ENCODE data around the gene CEP55.
A peak's percentile ranks its signal among the peaks of the same experiment; 100 is the strongest.
"Not testable (repeated sequence)": the region's sequence is repeated elsewhere in the genome, so short reads cannot be mapped to it uniquely, and the experiment has no call there.

The CEP55 gene

DNA sequence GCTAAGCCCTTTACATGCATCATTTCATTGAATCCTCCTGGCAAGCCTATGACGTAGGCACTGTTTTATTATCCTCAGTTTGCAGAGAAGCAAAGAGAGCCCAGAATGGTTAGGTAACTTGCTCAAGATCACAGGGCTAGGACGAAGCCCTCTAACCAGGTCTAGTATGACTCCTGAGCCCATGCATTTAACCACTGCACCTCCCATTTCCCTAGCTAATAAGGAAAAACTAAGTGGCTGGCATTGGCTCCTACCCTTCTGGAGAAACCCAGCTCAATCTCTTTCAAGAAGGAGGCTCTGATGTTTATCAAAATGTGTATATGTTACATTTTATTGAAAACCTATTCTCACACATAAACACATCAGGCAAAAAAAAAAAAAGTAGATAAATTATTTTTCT lies 34.0 kb upstream of the CEP55 start:
- DNase-seq (ENCODE audit: low spot score in 2 of 2) (no peak), ATAC-seq (replicated peaks; ENCODE audit: extremely low read depth, poor library complexity, severe bottlenecking) (no peak)
- H3K4me3 Mint-ChIP-seq = no peak overlapping the region
- peaks cover 20% of the 10 kb centered on the region for H3K27me3 Mint-ChIP-seq
- H3K36me3 Mint-ChIP-seq (ENCODE audit: insufficient read depth) = no peaks in the 10 kb centered on the region
- no peaks in the 10 kb centered on the region for H3K9me3 Mint-ChIP-seq
- peaks cover 6% of the 10 kb centered on the region for H3K4me1 Mint-ChIP-seq
- H3K27ac Mint-ChIP-seq (ENCODE audit: low read depth) = no peak overlapping the region

DNA sequence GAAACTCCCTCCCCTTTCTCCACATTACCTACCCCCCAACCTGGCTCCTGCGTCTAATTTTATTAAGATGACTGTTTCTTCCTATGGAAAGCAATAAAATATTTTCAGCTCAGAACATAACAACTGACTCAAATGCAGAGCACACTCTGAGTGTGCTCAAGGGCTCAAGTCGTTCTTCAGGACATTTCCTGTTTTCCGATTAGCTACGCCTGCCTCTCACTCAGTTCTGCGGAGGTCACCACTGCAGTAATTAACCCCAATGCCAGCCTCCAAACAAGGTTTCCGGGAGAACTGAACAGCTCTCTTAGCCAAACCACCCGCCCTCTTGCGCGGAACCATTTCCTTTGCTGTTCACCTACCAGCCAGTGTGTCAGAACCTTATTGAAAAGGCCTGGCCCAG lies 33.5 kb upstream of the CEP55 start:
- Mint-ChIP-seq H3K4me1 (peaks cover 6% of the 10 kb centered on the region), H3K27ac (ENCODE audit: low read depth) (no peak overlapping the region), H3K9me3 (no peaks in the 10 kb centered on the region), H3K4me3 (peak overlapping the region; percentile 16), H3K36me3 (ENCODE audit: insufficient read depth) (no peaks in the 10 kb centered on the region), H3K27me3 (peaks cover 20% of the 10 kb centered on the region)
- DNase-seq (ENCODE audit: low spot score in 2 of 2) = no peak
- ATAC-seq (replicated peaks; ENCODE audit: extremely low read depth, poor library complexity, severe bottlenecking) = no peak

DNA sequence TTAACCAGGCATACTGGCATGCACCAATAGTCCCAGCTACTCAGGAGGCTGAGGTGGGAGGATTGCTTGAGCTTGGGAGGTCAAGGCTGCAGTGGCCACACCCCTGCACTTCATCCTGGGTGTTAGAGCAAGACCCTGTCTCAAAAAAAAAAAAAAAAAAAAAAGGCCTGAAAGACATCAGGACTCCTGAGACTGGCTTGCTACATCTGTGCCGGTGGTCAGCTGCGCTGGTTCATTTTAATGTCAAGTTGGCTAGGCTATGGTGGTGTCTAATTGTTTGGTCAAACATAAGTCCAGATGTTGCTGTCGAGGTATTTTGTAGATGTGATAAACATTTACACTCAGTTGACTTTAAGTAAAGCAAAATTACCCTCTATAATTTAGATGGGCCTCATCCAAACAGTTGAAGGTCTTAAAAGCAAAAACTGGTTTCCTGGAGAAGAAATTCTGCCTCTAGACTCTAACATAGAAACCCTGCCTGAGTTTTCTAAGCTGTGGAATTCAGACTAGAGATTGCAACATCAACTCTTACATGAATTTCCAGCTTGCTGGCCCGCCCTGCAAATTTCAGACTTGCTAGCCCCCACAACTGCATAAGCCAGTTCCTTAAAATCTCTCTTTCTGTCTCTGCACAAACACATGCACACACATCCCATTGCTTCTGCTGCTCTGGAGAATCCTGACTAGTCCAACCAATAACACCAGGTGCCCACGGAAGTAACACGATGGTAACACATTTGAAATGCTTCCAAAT lies 32.5 kb upstream of the CEP55 start:
- no peak for ATAC-seq (replicated peaks; ENCODE audit: extremely low read depth, poor library complexity, severe bottlenecking)
- Mint-ChIP-seq H3K9me3 (no peaks in the 10 kb centered on the region), H3K27ac (ENCODE audit: low read depth) (no peak overlapping the region), H3K4me3 (no peak overlapping the region), H3K36me3 (ENCODE audit: insufficient read depth) (no peaks in the 10 kb centered on the region), H3K27me3 (peaks cover 14% of the 10 kb centered on the region), H3K4me1 (peaks cover 6% of the 10 kb centered on the region)
- DNase-seq (ENCODE audit: low spot score in 2 of 2) = no peak

DNA sequence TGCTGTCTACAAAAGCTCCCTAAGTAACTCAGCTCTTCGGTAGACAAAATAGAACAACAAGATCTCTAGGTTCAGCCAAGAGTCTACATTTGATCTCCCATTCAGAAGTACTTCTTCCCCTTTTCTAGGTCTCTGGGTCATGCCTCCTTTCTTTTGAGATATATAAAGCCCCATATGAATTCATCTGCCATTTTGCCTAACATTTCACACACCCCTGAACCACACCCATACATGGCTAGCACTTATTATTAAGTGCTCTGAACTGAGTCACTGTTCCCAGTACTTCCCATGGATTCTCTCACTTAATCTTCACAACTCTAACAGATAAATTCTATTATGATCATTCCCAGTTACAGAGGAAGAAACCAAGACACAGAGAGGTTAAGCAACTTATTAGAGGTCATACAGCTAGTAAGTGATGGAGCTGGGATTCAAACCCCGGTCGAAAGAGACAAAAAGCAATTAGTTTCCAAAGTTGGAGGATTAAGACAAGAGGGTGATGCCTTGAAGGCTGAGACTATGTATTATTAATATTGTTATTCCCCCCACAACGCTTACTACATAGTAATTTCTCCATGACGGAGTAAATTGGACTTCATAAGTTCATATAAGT lies 31.5 kb upstream of the CEP55 start:
- Mint-ChIP-seq H3K4me3 (no peak overlapping the region), H3K9me3 (no peaks in the 10 kb centered on the region), H3K4me1 (peaks cover 6% of the 10 kb centered on the region), H3K27ac (ENCODE audit: low read depth) (no peak overlapping the region), H3K36me3 (ENCODE audit: insufficient read depth) (no peaks in the 10 kb centered on the region), H3K27me3 (peaks cover 5% of the 10 kb centered on the region)
- ATAC-seq (replicated peaks; ENCODE audit: extremely low read depth, poor library complexity, severe bottlenecking) (no peak), DNase-seq (ENCODE audit: low spot score in 2 of 2) (no peak)

DNA sequence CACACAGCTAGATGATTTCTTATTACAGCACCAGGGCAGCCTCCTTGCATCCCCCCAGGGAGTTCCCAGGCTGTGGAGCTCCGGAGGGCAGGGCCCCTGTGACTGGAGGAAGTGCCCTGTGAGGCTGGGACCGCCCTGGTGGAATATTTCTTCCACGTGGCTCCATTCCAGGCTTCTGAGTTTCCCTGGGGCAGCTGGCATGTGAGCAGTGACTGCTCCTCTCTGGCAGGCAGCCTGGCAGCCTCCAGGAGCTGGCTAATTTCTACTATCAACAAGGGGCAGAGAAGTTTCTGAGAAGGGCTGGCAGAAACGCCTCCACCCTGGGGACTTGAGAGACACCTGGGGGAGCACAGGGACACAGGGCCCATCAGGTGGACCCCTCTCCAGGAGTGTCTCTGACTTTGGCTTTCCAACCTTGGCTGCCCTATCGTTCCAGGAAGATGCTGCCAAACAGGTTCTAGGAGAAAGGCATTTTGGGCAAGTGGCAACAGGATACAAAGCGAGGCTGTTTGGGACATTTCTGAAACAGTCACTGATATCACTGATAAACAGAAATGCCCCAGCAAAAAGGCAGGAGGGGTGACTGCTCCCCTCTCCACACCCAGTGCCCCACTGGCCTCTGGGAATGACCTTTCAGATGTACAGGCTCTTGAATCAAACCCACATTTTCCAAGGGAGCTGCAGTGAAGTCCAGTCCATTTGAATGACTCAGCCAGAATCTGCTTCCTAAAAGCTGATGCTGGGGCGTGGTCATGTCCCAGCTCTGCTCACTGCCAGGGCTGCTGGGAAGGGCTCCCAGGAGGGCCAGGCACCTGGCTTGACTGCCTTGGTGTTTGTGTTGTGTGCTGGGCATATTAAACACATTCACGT lies 30.4 kb upstream of the CEP55 start:
- no peak overlapping the region for H3K4me3 Mint-ChIP-seq
- H3K36me3 Mint-ChIP-seq (ENCODE audit: insufficient read depth) = no peaks in the 10 kb centered on the region
- ATAC-seq (replicated peaks; ENCODE audit: extremely low read depth, poor library complexity, severe bottlenecking) = no peak
- H3K4me1 Mint-ChIP-seq = peaks cover 6% of the 10 kb centered on the region
- no peak for DNase-seq (ENCODE audit: low spot score in 2 of 2)
- no peaks in the 10 kb centered on the region for H3K27me3 Mint-ChIP-seq
- no peaks in the 10 kb centered on the region for H3K9me3 Mint-ChIP-seq
- H3K27ac Mint-ChIP-seq (ENCODE audit: low read depth) = no peak overlapping the region

DNA sequence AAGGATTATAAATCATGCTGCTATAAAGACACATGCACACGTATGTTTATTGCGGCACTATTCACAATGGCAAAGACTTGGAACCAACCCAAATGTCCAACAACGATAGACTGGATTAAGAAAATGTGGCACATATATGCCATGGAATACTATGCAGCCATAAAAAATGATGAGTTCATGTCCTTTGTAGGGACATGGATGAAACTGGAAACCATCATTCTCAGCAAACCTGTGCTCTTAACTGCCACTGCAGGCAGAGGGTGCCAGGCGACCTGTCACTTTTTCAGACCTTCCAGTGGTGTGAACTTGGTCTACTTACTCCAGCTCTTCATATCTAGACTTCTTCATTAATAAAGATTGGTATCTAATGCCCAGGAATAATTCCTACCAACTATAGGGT lies 28.8 kb upstream of the CEP55 start:
- not testable (repeated sequence) for H3K27ac Mint-ChIP-seq (ENCODE audit: low read depth); H3K27me3 Mint-ChIP-seq

DNA sequence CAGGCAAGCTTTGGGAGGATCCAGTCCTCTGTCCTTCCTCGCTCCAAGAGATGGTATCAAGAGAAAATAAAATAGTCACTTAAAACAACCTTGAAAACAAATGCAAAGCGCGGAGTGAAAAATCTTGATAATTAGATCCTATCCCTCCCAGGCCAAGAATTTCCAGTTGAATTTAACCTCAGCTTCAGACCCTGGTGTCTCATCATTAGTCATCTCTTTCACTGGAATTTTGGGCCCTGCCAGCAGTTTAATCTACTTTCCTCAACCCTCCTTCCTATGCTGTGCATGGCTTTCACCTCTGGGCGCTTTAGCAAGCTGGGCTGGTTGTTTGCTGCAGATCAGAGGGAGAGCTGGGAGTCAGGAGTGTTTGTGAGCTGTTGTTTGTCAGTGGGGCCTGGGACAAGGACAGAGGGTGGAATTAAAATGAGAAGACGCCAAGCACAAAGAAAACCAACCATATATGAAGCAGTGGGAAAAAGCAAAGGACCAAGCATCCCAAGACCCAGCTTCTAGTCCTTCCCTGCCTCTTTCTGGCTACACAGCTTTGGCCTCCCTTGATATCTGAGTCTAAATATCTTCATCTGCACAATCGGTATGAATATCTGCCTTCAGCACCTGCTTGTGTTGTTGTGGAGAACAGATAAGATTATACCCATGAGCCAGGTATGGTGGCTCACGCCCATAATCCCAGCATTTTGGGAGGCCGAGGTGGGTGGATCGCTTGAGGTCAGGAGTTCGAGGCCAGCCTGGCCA lies 27.8 kb upstream of the CEP55 start:
- Mint-ChIP-seq H3K27me3 (no peaks in the 10 kb centered on the region), H3K4me3 (no peak overlapping the region), H3K4me1 (no peaks in the 10 kb centered on the region), H3K27ac (ENCODE audit: low read depth) (no peak overlapping the region), H3K9me3 (no peaks in the 10 kb centered on the region), H3K36me3 (ENCODE audit: insufficient read depth) (no peaks in the 10 kb centered on the region)
- DNase-seq (ENCODE audit: low spot score in 2 of 2) = no peak
- ATAC-seq (replicated peaks; ENCODE audit: extremely low read depth, poor library complexity, severe bottlenecking) = no peak

More for the DNA sequence above, 28.8 kb upstream of the CEP55 start:
- H3K4me3 Mint-ChIP-seq; H3K36me3 Mint-ChIP-seq (ENCODE audit: insufficient read depth); H3K4me1 Mint-ChIP-seq; ATAC-seq (replicated peaks; ENCODE audit: extremely low read depth, poor library complexity, severe bottlenecking); DNase-seq (ENCODE audit: low spot score in 2 of 2); H3K9me3 Mint-ChIP-seq: not testable (repeated sequence)

DNA sequence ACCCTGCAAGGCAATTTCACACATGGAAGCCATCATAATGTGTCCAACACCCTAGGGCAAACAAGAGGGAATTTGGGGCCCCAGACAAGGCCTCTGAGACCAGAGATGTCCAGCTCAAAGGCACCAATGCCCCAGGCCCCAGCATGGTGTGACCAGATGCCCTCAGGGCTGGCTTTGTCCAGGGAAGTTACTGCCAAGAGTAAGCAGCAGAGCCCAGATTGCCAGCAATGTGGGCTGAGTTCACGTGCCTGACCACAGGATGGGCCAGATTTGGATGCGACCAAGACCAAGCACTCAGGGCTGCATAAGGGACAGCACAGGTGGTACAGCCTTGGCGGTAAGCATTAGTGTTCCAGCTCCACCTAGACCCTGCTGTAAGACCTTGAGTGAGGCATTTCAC lies 27.0 kb upstream of the CEP55 start:
- Mint-ChIP-seq H3K4me3 (no peak overlapping the region), H3K4me1 (no peaks in the 10 kb centered on the region), H3K27ac (ENCODE audit: low read depth) (no peak overlapping the region), H3K27me3 (no peaks in the 10 kb centered on the region), H3K36me3 (ENCODE audit: insufficient read depth) (no peaks in the 10 kb centered on the region), H3K9me3 (no peaks in the 10 kb centered on the region)
- ATAC-seq (replicated peaks; ENCODE audit: extremely low read depth, poor library complexity, severe bottlenecking) (no peak), DNase-seq (ENCODE audit: low spot score in 2 of 2) (no peak)

DNA sequence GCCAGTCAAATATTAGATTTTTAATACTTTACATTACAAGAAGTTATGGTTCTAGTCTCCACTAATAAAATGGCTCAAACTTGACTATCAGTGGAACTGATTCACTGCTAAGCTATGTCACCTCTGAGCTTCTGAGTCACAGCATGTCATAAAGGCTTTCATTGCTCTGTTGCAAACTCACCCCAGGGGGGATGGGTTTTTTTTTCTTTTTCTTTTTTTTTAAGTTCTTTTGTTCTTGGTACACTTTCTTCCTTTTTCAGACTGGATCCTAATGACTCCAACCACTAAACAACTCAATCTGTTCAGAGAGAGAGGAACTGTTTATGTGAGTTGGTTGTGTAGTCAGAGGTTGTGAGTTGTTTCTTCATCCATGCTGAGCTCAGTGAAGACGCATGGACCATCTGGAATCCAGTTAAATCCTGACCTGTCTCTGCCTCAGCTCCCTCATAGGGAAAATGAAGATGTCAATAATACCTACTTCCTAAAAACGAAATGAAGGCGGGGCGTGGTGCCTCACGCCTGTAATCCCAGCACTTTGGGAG lies 25.2 kb upstream of the CEP55 start:
- Mint-ChIP-seq H3K36me3 (ENCODE audit: insufficient read depth) (no peaks in the 10 kb centered on the region), H3K4me1 (no peaks in the 10 kb centered on the region), H3K9me3 (no peaks in the 10 kb centered on the region), H3K27ac (ENCODE audit: low read depth) (no peak overlapping the region), H3K27me3 (no peaks in the 10 kb centered on the region), H3K4me3 (no peak overlapping the region)
- ATAC-seq (replicated peaks; ENCODE audit: extremely low read depth, poor library complexity, severe bottlenecking) (no peak), DNase-seq (ENCODE audit: low spot score in 2 of 2) (no peak)

DNA sequence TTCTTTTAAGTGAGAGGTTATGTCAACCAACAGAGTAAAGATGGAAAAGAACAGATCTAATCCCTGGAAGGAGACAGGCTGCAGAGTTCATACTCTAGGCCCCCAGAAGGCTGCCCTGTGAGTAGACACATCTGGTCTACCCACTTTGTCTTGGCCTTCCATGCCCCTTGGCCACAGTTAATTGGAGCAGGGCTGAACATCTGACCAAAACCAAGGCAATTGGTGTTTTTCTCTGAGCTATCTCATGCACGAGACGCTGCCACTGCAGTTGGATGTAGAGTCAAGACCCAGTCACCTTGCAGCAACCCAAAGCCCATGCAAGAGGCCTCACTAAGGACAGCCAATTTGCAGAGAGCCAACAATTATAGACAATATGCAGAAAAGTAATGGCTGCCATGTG lies 23.3 kb upstream of the CEP55 start:
- H3K36me3 Mint-ChIP-seq (ENCODE audit: insufficient read depth) = no peaks in the 10 kb centered on the region
- no peak overlapping the region for H3K27ac Mint-ChIP-seq (ENCODE audit: low read depth)
- no peaks in the 10 kb centered on the region for H3K4me1 Mint-ChIP-seq
- H3K9me3 Mint-ChIP-seq = no peaks in the 10 kb centered on the region
- no peak for ATAC-seq (replicated peaks; ENCODE audit: extremely low read depth, poor library complexity, severe bottlenecking)
- H3K27me3 Mint-ChIP-seq = no peaks in the 10 kb centered on the region
- no peak overlapping the region for H3K4me3 Mint-ChIP-seq
- no peak for DNase-seq (ENCODE audit: low spot score in 2 of 2)

DNA sequence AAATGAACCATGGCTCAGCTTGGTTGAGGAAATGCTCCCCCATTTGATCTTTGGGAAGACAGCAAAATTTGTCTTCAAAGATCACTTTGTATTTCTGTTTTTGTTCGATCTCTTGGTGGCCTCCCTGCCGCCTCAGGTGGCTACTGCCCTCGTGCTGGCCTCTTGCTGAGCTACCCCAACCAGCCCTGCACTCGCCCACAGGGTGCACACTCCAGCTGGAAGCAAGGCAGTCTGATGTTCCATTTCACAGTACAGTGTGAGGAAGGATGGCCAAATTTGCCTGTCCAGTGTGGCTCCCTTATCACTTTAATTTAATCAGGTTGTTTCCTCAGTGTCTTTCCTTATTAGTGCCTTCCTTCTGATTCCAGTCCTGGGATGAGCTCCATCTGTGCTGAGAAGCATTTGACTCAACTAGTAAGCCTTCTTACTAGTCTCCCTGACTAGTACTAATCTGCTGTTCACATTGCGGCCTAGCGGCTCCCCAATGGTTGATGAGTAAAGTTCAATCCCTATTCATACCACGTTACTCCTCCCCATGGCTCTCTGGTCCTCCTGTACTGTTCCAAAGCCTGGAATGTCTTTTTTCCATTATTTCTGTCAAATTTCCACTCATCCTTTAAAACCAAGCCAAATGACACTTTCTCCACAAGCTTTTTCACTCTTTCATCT lies 22.5 kb upstream of the CEP55 start:
- Mint-ChIP-seq H3K4me1 (no peaks in the 10 kb centered on the region), H3K9me3 (no peaks in the 10 kb centered on the region), H3K27ac (ENCODE audit: low read depth) (no peak overlapping the region), H3K27me3 (no peaks in the 10 kb centered on the region), H3K4me3 (no peak overlapping the region), H3K36me3 (ENCODE audit: insufficient read depth) (no peaks in the 10 kb centered on the region)
- ATAC-seq (replicated peaks; ENCODE audit: extremely low read depth, poor library complexity, severe bottlenecking) (no peak), DNase-seq (ENCODE audit: low spot score in 2 of 2) (no peak)

DNA sequence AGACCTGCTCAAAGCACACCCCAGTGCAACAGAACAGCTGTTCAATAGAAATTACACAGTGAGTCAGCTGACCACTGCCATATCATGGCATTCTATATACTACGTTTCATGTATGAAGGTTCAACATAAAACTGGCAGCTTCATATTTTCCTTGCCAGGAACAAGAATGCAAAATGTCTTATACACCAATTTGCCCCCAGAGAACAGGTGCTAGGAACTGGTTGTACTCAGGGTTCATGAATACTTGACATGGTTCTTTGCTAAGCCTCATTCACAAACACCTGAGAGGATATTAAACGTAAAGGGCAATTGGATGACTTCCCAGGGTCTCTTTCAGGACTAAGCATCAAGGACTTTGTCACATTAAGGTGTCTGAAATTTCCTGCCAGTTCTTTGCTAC lies 21.2 kb upstream of the CEP55 start:
- H3K4me3 Mint-ChIP-seq = no peak overlapping the region
- no peak for DNase-seq (ENCODE audit: low spot score in 2 of 2)
- no peaks in the 10 kb centered on the region for H3K27me3 Mint-ChIP-seq
- no peak overlapping the region for H3K27ac Mint-ChIP-seq (ENCODE audit: low read depth)
- no peaks in the 10 kb centered on the region for H3K4me1 Mint-ChIP-seq
- H3K36me3 Mint-ChIP-seq (ENCODE audit: insufficient read depth) = no peaks in the 10 kb centered on the region
- H3K9me3 Mint-ChIP-seq = no peaks in the 10 kb centered on the region
- ATAC-seq (replicated peaks; ENCODE audit: extremely low read depth, poor library complexity, severe bottlenecking) = no peak

All from central memory CD8-positive, alpha-beta T cell (primary cell).